SW 1271 (cell line): ENCODE measurements around the gene CD2BP2.
A peak's percentile ranks its signal among the peaks of the same experiment; 100 is the strongest.
"Not testable (repeated sequence)": the region's sequence is repeated elsewhere in the genome, so short reads cannot be mapped to it uniquely, and the experiment has no call there.

ENCODE experiments used
- DNase-seq, 2 experiments: peaks; one replicate each; lab custom pipeline; 2025; lab: John Stamatoyannopoulos, UW

Gene CD2BP2

DNA sequence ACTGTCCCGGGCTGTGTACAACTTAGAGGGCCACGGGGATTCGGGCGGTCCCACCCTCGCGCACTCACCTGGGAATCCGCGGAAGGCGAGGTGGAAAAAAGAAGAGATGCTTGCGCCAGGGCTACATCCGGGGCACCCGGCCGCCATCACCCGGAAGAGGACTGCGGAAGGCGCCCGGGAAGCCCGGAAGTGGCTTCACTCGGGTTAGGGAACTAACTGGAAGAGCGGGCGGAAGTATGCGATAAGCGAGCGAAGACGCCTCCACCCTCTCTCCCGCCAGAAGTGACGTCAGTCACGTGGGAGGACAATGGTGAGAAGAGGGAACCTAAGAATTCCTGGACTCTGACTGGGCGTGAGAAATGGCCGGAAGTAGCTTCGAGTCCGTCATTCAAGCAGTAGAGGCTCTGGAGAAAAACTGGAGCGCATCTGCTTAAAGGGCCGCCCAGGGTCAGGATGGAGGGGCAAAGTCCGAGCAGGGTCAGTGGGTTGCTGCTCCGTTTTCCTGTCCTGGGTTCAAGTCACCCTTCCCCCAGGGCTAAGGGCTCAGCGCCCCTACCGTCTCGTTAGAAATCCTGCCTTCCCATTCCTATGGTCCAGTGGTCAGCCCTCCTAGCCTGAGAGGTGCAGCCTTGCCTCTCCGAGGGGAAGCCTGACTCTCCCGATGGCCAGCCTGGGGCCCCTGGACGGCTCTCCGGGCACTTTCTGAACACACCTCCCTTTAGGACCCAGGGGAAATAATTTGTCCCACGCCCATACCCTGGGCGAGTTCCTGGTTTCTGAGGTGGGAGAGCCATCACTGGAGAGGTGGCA lies at the start of gene CD2BP2:
Gene CD2BP2, minus strand, starts transcription at position 165 of the 810 bp plus-strand sequence. CDS start 627 bp downstream, outside the sequence.
- peak; percentile 100 for DNase-seq

DNA sequence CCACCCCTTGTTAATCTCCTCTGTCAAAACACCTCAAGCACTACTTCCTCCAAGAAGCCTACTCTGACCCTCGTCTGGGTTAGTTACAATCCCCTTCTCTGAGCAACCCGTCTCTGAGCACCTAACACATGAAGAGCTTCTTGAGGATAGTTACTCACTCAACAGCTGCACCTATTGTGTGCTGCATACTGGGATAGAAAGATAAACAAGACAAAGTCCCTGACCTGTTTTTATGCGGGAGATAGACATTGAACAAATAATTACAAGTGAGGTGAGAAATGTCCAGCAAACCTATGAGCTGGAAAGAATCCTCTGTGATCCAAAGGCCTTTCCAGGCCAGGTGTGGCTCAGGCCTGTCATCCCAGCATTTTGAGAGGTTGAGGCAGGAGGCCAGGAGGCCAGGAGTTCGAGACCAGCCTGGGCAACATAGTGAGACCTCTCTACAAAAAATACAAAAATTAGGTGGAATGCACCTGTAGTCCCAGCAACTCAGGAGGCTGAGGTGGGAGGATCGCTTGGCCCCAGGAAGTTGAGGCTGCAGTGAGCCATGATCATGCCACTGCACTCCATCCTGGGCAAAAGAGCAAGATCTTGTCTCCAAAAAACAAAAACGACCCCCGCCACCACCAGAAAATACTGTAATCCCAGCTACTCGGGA lies 46.8 kb upstream of the CD2BP2 start:
- no peak for DNase-seq

DNA sequence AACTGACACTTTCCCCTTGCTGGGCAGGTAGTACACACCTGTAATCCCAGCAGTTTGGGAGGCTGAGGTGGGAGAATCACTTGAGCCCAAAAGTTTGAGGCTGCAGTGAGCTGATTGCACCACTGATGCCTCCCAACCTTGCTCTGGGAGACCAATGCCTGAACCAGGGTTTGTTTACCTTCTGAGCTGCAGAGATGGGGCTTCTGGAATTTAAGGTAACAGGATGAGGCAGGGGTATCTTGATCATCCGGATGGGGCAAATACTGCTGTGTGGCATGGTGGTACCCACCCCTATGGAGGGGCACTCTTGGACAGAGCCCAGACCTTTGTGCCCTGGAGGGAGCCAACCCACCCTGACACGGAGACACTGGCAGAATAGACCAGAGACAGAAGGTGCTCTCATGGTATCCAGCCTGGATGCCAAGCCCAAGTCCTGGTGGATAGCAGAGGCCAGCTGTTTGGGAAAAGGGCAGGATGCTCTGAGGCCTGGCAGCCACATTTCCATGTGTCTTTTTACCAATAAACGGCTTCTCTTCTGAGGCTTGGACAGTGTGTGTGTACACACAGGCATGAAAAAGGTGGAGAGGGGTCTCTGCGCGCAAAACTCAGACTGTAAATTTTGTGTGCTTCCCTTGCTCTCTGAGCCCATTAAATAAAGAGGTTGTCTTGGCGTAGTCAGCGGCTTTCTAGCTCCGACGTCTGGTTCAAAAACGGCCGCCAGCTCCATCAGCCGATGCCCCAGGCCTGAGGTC lies 44.5 kb upstream of the CD2BP2 start:
- no peak for DNase-seq

DNA sequence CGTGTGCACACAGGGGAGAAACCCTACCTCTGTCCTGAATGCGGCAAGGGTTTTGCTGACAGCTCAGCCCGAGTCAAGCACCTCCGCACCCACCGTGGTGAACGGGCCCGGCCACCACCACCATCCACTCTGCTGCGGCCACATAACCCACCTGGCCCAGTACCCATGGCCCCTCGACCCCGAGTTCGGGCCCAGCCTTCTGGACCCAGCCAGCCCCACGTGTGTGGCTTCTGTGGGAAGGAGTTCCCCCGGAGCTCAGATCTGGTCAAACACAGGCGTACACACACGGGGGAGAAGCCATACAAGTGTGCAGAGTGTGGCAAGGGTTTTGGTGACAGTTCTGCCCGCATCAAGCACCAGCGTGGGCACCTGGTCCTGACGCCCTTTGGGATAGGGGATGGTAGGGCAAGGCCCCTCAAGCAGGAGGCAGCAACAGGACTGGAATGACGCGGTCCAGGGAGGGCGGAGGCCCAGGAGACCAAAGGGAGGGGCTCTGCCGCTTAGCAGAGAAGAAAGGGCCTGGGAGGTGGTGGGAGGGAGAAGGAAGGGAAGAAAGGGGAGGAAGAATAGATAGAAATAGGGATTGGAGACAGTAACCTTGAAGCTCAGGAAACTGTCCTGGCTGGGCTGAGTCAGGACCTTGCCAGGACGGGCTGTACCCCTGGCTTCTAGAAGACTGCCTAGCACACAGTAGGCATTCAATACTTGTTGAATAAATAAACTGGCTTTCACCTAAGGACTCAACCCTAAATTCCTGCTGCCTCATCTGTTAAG lies 43.7 kb upstream of the CD2BP2 start:
- DNase-seq, result no peak

DNA sequence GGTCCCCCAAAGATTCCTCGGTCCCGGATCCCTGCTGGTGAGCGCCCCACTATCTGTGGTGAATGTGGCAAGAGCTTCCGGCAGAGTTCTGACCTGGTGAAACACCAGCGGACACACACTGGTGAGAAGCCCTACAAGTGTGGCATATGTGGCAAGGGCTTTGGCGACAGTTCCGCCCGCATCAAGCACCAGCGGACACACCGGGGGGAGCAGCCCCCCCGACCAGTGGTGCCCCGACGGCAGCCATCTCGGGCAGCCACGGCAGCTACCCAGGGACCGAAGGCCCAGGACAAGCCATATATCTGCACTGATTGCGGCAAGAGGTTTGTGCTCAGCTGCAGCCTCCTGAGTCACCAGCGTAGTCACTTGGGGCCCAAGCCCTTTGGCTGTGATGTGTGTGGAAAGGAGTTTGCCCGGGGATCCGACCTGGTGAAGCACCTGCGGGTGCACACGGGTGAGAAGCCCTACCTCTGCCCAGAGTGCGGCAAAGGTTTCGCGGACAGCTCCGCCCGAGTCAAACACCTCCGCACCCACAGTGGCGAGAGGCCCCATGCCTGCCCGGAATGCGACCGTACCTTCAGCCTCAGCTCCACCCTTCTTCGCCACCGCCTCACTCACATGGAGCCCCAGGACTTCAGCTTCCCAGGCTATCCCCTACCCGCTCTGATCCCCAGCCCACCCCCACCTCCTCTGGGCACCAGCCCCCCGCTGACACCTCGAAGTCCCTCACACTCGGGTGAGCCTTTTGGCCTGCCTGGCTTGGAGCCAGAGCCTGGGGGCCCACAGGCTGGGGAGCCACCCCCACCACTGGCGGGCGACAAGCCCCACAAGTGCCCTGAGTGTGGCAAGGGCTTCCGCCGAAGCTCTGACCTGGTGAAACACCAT lies 42.9 kb upstream of the CD2BP2 start:
- no peak for DNase-seq

DNA sequence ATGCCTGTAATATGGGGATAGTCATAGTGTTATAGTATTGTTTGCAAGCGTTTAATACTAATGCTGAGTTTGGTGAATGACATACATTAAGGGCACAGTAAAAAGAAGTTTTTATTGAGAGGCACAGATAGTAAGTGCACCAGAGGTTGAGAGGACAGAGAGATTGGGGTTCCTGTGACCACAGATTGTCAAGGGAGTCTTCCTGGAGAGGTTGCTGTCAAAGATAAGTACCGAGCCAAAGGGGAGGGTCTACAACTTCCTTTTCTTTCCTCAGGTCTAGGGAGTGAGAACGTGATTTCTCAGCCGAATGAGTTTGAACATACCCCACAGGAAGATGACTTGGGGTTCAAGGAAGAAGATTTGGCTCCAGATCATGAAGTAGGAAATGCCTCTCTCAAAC lies 41.9 kb upstream of the CD2BP2 start:
- DNase-seq, result no peak

DNA sequence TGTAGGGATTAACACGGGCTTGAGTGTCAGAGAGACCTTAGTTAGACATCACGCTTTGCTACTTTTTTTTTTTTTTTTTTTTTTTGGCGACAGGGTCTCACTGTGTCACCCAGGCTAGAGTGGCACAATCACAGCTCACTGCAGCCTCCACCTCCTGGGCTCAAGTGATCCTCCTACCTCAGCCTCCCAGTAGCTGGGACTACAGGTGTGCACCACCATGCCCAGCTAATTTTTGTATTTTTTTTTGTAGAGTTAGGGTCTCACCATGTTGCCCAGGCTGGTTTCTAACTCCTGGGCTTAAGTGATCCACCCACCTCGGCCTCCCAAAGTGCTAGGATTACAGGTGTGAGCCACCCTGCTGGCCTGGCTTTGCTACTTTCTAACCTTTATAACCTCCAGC lies 41.5 kb upstream of the CD2BP2 start:
- DNase-seq, result not testable (repeated sequence)

DNA sequence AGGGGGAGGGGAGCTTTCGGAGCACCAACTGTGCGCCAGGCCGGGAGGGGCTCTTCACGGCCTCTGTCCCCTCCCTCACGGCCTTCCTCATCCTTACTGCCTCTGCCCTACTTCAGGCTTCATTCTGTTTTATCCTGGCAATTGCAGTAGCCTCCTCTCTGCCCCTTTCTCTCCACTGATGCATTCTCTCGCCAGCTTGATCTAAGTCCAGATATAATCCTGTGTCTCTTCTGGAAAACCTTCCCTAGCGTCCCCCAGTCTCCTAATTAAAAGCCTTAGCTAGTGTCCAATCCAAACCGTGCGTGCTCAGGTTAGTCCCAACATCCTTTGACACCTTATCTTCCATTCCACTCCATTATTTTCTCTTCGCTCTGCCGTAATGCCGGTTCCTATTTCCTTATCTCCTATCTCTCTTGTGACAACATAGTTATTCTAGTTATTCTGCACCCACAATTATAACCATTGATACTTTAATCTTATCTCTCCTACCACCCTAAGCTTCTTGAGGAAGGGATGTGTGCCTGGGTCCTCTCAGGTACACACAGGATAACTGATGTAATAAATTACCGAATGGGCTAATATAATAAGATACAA lies 41.0 kb upstream of the CD2BP2 start:
- peak in 1 of 2 experiments; percentile 41 for DNase-seq

DNA sequence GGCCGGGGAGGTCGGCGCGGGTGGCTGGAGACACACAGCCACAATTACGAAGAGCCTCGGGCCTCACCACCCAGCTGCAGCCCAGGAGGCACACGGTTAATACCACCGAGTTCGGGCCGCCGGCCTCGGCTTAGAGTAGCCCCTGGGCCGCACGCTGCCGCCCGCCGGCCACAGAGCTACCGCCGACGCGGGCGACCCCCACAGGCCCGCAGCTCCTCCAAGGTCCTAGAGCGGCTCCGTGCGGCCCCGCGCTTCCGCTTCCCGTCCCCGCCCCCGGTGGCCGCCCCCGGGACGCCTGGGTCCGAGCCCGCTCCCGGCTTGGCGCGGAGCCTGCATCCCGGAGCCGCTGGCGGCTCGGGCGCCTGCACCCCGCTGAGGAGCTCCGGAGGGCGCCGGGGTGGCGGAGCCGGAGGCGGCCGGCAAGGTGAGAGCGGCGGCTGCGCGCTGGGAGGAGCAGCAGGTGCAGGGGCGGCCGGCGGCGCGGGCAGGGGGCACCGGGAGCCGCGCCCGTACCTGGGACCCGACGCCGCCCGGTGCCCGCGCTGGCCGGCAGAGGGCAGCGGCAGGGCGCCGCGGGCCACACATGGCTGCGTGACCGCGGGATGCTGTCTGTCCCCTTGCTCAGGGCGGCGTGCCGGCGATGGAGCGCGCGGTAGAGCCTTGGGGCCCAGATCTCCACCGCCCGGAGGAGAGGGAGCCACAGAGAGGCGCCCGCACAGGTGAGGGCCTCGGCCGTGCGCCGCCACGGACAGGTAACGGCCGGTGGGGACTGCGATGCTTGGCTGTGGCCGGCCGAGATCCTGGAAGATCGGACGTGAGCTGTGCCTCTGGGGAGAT lies 40.3 kb upstream of the CD2BP2 start, which contains the start of gene ZNF48:
Gene ZNF48, plus strand, starts transcription at position 266 of the 837 bp plus-strand sequence. Its CDS starts 375 bp downstream, at position 641.
- peak; percentile 65 to 76 for DNase-seq

DNA sequence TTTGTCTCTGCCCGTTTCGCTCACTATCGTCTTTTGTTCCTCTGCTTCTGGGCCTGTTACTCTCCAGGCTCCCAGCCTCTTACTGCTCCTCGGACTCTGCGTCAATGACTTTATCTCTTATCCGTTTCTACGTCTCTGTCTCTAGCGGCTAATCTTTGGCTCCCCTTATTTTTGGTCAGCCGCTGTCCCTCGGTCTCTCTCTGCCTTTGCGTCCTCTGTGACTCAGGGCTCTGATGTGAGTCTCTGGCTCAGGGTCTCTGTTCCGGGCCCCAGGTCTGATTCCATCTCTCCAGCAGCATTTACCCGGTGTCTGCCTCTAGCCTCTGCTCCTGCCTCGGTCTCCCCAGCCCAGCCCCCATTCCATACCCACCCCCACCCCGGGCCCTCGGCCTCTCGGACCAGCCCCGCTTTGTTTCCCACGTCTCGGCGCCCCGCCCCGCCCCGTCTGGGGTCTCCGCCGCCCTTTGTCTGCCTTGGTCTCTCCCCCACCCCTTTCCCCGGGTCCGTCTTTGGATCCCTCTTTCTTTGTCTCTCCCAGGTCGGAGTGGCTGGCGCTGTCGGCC lies 39.6 kb upstream of the CD2BP2 start:
- no peak for DNase-seq

DNA sequence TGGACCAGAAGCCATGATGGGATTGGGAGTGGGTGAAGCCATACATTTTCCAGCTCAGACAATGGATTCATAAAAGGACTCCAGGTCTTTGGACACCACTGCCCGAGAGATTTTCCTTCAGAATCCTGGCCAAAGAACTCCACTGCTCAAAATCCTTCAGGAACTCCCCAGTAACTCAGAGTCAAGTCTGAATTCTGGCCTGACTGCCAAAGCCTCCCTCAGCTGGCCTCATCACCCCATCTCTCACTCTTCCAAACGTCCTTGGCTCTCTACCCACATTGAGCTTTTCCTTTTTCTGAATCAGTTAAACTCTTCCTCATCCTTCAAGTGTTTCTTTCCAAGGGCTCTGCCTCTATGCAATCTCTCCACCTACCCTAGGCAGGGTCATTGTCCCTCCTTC lies 28.4 kb upstream of the CD2BP2 start:
- no peak for DNase-seq

DNA sequence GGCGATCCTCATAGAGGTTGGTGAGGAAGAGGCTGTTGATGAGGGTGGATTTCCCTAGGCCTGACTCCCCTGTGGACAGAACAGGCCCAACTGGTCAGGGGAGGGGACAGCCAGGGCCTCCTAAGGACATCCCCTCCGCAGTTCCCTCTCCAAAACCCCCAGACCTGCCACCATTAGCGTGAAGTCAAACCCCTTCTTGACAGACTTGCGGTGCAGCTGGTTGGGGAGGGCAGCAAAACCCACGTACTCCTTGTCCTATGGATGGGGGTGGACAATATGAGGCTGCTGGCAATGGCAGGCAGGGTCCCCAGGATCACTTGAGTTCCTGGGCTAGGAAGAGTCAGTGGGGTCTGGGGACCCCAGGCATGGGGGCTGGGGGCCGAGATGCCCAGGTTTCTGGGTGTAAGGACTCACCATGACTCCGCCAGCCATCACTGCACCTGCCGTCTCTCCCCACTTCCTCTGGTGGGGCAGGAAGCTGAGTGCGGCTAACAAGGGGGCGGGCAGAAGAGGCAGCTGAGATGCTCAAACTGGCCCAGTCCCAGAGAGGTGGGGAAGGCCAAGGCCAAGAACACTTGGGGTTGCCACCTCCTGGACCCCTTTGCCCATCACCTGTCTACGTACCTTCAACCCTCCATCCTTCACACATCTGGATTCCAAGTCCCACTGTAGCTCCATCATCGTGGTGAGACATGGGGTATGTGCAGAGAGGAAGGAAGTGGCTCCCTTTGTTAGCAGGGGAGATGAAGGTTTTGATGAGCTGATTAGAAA lies 27.2 kb upstream of the CD2BP2 start, which contains the start of gene SEPTIN1:
Gene SEPTIN1, minus strand, starts transcription at position 451 of the 771 bp plus-strand sequence. Its CDS starts 19 bp downstream, at position 432.
- no peak for DNase-seq

DNA sequence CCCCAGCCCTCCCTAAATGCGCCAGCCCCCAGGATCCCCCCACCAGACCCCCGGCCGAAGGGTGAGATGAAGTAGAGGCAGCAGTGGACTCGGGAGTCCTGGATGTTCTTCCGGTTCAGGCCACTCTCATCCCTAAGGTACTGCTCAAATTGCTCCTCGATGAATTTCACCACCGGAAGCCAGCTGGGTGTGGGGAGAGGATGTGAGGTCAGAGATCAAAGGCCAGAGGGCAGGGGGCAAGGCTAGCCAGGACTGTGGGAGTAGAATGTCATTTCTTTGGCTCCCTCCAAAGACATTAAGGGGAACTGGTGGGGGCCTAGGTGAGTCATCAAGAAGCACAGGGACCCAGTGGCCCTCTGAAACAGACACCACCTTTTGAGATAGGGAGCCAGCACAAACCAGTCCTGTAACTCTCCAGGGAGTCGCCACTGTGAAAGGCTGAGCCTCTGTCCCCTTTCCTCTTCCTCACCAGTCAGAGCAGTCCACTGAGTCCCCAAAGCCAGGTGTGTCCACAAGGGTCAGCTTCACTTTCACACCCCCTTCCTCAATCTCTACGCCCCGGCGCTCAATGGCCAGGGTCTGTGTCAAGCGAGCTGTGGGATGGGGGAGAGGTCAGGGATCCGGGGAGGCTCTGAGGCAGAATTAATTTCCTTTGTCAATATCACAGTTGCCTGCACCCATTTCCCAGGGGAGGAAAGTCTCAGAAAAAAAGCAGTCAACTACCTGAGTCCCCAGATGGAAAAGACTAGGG lies 26.4 kb upstream of the CD2BP2 start:
- no peak for DNase-seq

DNA sequence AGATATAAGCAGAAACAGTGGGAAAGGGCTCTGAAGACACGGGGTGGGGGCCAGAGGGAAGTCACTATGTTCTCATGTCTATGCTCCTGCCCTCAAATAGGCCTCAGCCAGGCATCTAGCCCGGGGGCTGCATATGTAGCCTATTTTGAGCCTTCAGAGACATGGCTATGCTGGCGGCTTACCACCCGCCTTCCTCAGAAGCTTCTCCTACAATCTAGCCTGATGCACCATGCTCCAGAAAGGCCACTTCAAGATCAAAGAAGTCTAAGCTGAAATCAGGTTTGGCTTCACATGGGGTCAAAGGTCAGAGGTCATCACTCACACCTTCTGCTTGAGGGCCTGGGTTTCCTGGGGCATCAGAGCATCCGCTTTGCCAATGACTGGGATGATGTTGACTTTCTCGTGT lies 25.7 kb upstream of the CD2BP2 start:
- no peak for DNase-seq

DNA sequence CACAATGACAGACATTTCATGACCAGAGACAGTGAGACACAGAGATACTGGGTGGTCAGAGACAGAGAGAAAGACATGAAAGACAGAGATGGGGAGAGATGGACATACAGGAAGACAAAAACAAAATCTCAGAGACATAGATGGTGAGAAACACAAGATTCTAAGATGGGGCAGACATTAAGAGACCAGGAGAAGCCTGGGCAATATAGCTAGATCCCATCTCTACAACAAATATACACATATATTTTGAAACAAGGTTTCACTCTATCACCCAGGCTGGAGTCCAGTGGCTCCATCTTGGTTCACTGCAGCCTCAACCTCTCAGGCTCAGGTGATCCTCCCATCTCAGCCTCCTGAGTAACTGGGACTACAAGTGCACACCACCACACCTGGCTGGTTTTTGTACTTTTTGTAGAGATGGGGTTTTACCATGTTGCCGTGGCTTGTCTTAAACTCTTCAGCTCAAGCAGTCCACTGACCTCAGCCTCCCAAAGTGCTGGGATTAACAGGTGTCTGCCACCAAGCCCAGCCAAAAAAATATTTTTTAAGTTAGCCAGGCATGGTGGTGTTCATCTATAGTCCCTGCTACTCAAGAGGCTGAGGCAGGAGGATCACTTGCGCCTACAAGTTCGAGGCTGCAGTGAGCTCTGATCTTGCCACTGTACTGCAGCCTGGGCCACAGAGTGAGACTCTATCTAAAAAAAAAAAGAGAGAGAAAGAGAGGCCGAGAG lies 25.1 kb upstream of the CD2BP2 start:
- no peak for DNase-seq

DNA sequence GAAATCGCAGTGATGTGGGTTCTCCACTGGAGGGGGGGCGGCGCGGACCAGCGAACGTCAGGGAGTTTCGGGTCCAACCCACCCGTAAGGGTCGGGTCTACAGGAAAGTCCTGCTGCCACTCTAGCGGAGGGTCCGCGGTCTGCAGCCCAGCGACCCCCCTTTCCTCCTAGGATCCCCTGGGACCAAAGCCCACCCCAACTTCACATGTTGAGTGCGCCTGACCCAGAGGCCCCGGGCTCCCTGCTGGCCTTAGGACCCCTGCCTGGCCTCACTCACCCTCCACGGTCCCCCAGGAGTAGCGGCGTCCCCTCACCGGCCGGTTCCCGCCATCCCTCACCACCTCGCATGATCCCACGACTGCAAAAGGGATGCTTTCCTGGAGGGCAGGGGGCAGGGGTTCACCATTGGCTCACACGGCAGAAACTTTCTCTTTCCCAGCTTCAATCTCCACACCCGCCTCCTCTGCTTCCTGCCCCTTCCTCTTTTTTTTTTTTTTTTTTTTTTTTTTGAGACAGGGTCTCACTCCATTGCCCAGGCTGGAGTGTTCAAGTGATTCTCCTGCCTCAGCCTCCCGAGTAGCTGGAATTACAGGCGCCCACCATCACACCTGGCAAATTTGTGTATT lies 24.2 kb upstream of the CD2BP2 start:
- no peak for DNase-seq
